NCI-H187 (cell line): ENCODE data around the gene NGRN.

Experiments used
- DNase-seq, 2 experiments: peaks; one replicate each; lab custom pipeline; 2025; lab: John Stamatoyannopoulos, UW

The NGRN gene

GRCh38 chr15:90265271-90266060 lies at the start of gene NGRN:
TSS of gene NGRN (plus strand) at chr15:90265672. CDS start at chr15:90265713, 41 bp downstream.
- peak; percentile 73 for DNase-seq

GRCh38 chr15:90217671-90218394 lies 47.6 kb upstream of the NGRN start:
- DNase-seq, result no peak

GRCh38 chr15:90219421-90220141 lies 45.9 kb upstream of the NGRN start:
- no peak for DNase-seq

GRCh38 chr15:90221246-90221900 lies 44.1 kb upstream of the NGRN start:
- DNase-seq, result peak in 1 of 2 experiments; percentile 52

- no peak for DNase-seq
Measured at GRCh38 chr15:90222547-90222946, 42.9 kb upstream of the NGRN start.

- DNase-seq, result no peak
Measured at GRCh38 chr15:90223441-90224165, 41.9 kb upstream of the NGRN start.

- DNase-seq, result no peak
Measured at GRCh38 chr15:90225047-90225446, 40.4 kb upstream of the NGRN start.

GRCh38 chr15:90225504-90226234 lies 39.8 kb upstream of the NGRN start:
- DNase-seq, result no peak

GRCh38 chr15:90227336-90227735 lies 38.1 kb upstream of the NGRN start:
- no peak for DNase-seq

- DNase-seq, result no peak
Measured at GRCh38 chr15:90227816-90228772, 37.4 kb upstream of the NGRN start.

GRCh38 chr15:90228960-90229359 lies 36.5 kb upstream of the NGRN start:
- no peak for DNase-seq

GRCh38 chr15:90230071-90230494 lies 35.4 kb upstream of the NGRN start:
- no peak for DNase-seq

GRCh38 chr15:90230610-90231009 lies 34.9 kb upstream of the NGRN start:
- DNase-seq, result no peak

GRCh38 chr15:90231028-90232017 lies 34.1 kb upstream of the NGRN start:
- no peak for DNase-seq

GRCh38 chr15:90232196-90232595 lies 33.3 kb upstream of the NGRN start:
- no peak for DNase-seq

GRCh38 chr15:90232941-90233386 lies 32.5 kb upstream of the NGRN start:
- DNase-seq, result no peak

- DNase-seq, result peak in 1 of 2 experiments; percentile 82
Measured at GRCh38 chr15:90233387-90234095, 31.9 kb upstream of the NGRN start, which contains the start of gene CIB1. TSS of gene CIB1 (minus strand) at chr15:90233941. CDS start at chr15:90233885, 56 bp downstream.
